HEK293 (cell line): ENCODE measurements around the gene CPN2.

ENCODE experiments used
- AEBP2 ChIP-seq: fragments of 450-650 bp; formaldehyde crosslinking; IDR thresholded peaks from 2 replicates; pipeline ENCODE4 v1.5.1; 2016; ENCODE audit warnings: missing biosample characterization, missing genetic modification characterization, borderline replicate concordance
- FEZF1 ChIP-seq: fragments of 450-650 bp; formaldehyde crosslinking; IDR thresholded peaks from 2 replicates; pipeline ENCODE4 v1.5.1; 2016; ENCODE audit warnings: missing biosample characterization, missing genetic modification characterization
- HIC1 ChIP-seq: fragments of 450-650 bp; formaldehyde crosslinking; IDR thresholded peaks from 2 replicates; pipeline ENCODE4 v1.5.1; 2016; ENCODE audit warnings: missing biosample characterization, missing genetic modification characterization
- INSM2 ChIP-seq: fragments of 450-650 bp; formaldehyde crosslinking; IDR thresholded peaks from 2 replicates; pipeline ENCODE4 v1.5.1; 2016; ENCODE audit warnings: missing biosample characterization, missing genetic modification characterization
- PBX3 ChIP-seq: sonication (generic); formaldehyde crosslinking; IDR thresholded peaks from 2 replicates; pipeline ENCODE4 v1.8.1; 2022; ENCODE audit warnings: mild to moderate bottlenecking, moderate library complexity, missing genetic modification reagents
- PRDM10 ChIP-seq: fragments of 450-650 bp; formaldehyde crosslinking; IDR thresholded peaks from 2 replicates; pipeline ENCODE4 v1.5.1; 2016; ENCODE audit warnings: missing biosample characterization, missing genetic modification characterization
- PRDM6 ChIP-seq: fragments of 450-650 bp; formaldehyde crosslinking; IDR thresholded peaks from 2 replicates; pipeline ENCODE4 v1.5.1; 2017; ENCODE audit warnings: missing biosample characterization, missing genetic modification characterization
- ZBTB20 ChIP-seq: fragments of 450-650 bp; formaldehyde crosslinking; IDR thresholded peaks from 2 replicates; pipeline ENCODE4 v1.5.1; 2016; ENCODE audit warnings: missing biosample characterization, missing genetic modification characterization
- ZNF335 ChIP-seq: fragments of 450-650 bp; formaldehyde crosslinking; conservative IDR thresholded peaks from 2 replicates; pipeline ENCODE4 v1.5.1; 2016; ENCODE audit warnings: missing biosample characterization, missing genetic modification characterization
- ZNF521 ChIP-seq: fragments of 450-650 bp; formaldehyde crosslinking; IDR thresholded peaks from 2 replicates; pipeline ENCODE4 v1.5.1; 2017; ENCODE audit warnings: missing biosample characterization, mild to moderate bottlenecking, missing genetic modification characterization
- ZNF560 ChIP-seq: fragments of 450-650 bp; formaldehyde crosslinking; IDR thresholded peaks from 2 replicates; pipeline ENCODE4 v1.5.1; 2017; ENCODE audit warnings: missing biosample characterization, missing genetic modification characterization, borderline replicate concordance
- ZNF596 ChIP-seq: fragments of 450-650 bp; IDR thresholded peaks from 2 replicates; pipeline ENCODE4 v1.5.0; 2018; ENCODE audit warnings: missing biosample characterization, mild to moderate bottlenecking, missing genetic modification characterization, moderate library complexity
- ZNF600 ChIP-seq: fragments of 450-650 bp; formaldehyde crosslinking; IDR thresholded peaks from 2 replicates; pipeline ENCODE4 v1.5.1; 2016; ENCODE audit warnings: missing biosample characterization, missing genetic modification characterization
- ZNF664 ChIP-seq: fragments of 450-650 bp; formaldehyde crosslinking; IDR thresholded peaks from 2 replicates; pipeline ENCODE4 v1.5.1; 2016; ENCODE audit warnings: missing biosample characterization, missing genetic modification characterization
- ZNF677 ChIP-seq: fragments of 450-650 bp; IDR thresholded peaks from 2 replicates; pipeline ENCODE4 v1.5.0; 2018; ENCODE audit warnings: missing biosample characterization, mild to moderate bottlenecking, missing genetic modification characterization, moderate library complexity
- ZSCAN23 ChIP-seq: fragments of 450-650 bp; formaldehyde crosslinking; IDR thresholded peaks from 2 replicates; pipeline ENCODE4 v1.5.1; 2016; ENCODE audit warnings: missing biosample characterization, missing genetic modification characterization
- ZSCAN30 ChIP-seq: fragments of 450-650 bp; IDR thresholded peaks from 2 replicates; pipeline ENCODE4 v1.5.1; 2018; ENCODE audit warnings: missing biosample characterization, mild to moderate bottlenecking, missing genetic modification characterization, moderate library complexity

CPN2 gene

GRCh38 chr3:194365978-194366490, 14.9 kb upstream of the CPN2 start (continued):
- TF ChIP-seq HIC1 (tag by site-specific recombination) (no peak), ZBTB20 (tag by site-specific recombination) (peak; percentile 85), ZNF600 (tag by site-specific recombination) (peak; percentile 50; the same call in 1 of the 2 replicates), AEBP2 (tag by site-specific recombination) (no peak), FEZF1 (tag by site-specific recombination) (peak; percentile 74; the same call in 1 of the 2 replicates), PBX3 (CRISPR knock-in tag) (no peak), ZNF677 (tag by site-specific recombination) (no peak), INSM2 (no peak; the same call in 1 of the 2 replicates), ZNF664 (peak; percentile 98), ZNF521 (tag by site-specific recombination) (no peak), ZNF560 (tag by site-specific recombination) (no peak), ZSCAN30 (tag by site-specific recombination) (0 out of 2 replicates have a peak, but pooled peaks have one; percentile 22), ZSCAN23 (tag by site-specific recombination) (no peak), PRDM6 (peak; percentile 82), ZNF596 (no peak), PRDM10 (peak; percentile 44; the same call in 1 of the 2 replicates), ZNF335 (tag by site-specific recombination) (no peak)
